HG03342 (cell line): ENCODE measurements around the gene OR2F2.

ENCODE experiments used
- ATAC-seq: cut with Tn5 transposase; IDR thresholded peaks from one replicate; pipeline ENCODE4 v1.9.1; 2021; ENCODE audit warnings: mild to moderate bottlenecking, moderate library complexity; ENCODE audit not compliant: unreplicated experiment

Gene OR2F2

DNA sequence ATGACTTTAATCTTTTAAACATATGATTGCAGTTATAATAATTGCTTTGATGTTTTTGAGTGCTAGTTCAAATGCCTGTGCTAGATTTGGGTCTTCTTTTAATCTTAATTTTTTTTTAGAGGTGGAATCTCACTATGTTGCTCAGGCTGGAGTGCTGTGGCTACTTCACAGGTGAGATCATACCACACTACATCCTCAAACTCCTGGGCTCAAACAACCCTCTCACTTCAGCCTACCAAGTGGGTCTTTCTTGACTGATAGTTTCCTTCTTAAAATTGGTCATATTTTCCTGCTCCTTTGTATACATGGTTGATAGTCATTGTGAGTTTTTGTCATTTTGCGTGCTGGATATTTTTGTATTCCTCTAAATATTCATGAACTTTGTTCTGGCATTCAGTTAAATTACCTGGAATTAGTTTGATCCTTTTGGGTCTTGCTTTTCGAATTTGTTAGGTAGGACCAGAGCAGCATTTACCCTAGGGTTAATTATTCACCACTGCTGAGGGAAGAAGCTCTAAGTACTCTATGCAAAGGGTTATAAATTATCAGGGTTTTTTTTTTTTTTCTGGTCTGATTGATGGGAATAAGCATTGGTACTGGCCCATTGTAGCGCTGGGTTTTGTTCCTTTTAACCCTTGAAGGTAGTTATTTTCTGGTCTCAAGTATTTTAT is 21.0 kb upstream of the OR2F2 start:
- ATAC-seq: no peak

DNA sequence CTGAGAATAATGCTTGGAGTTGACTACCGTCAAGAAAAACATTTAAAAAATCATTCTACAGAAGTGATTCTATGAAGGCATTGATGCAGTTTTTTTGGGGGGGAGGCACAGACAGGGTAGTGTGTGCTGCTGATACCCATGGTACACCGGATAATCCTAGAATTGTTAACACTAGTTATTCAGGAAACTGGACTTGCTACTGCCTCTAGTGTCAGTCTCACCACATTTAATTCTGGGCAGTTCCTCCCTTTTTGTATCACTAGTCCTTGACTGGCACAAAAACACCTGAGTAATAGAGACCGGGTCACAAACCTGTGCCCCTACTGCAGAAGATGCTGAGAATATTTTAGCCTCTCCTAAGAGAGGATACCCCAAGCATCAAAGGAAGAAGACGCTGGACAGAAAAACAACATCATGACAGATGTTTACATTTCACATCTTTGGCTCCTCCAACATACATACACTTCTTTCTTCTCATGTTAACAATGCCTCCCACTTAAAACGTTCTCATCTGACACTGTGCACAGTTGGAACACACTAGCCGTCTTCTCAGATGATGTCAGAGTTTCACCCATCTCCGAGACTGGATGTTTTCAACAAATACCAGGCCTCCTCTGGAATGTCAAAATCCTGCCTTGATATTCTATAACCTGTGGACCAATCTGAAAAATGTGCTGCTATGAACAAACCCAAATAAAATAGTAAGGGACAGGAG is 19.9 kb upstream of the OR2F2 start:
- ATAC-seq: no peak

DNA sequence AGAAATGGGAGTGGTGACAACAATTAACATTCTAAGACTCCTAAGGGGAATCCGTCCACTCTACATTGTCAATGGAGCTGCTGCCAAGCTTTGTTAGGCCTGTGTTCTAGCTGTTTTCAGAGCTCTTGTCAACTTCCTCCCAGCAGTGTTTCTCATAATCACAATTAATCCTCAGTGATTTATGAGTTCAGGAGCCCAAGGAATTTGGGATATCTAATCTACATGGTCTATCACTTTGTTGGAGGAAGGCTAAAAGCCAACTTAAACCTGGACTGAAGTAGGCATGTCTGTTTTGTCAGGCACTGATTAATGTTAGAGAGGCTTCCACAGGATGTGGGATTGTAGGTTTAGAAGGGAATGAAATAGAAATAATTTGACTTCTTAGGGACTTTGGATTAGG is 10.2 kb upstream of the OR2F2 start:
- no peak for ATAC-seq

DNA sequence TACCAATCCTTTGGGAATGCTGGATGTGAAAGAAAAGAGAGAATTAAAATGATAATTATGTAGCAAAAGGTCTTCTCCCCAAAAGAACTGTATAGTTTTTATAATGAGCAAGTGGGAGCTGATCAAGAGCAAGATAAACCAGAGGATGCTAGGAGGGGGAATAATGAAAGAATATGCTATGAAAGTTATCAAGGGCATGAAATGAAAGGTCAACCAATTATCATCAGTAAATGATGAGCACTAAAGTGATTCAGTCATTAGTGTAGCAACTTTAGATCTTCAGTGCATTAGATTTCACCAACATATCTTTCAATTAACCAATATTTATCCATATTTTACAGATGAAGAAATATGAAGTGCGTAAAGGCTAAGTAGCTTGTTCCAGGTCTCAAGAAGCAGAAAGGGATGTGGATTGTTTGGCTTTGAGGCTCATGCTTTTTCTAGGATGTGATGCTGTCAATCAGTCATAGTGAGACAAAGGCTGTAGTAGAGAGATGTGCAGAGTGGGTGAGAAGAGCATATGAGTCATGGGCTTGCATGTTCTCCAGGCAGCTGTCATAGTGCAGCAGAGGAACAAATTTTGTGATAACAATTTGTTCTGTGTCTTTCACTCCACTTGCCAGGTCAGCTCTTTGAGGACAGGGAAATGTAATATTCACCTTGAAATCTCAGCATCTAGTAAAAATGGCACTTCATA is 5.7 kb upstream of the OR2F2 start:
- ATAC-seq: peak; percentile 69

DNA sequence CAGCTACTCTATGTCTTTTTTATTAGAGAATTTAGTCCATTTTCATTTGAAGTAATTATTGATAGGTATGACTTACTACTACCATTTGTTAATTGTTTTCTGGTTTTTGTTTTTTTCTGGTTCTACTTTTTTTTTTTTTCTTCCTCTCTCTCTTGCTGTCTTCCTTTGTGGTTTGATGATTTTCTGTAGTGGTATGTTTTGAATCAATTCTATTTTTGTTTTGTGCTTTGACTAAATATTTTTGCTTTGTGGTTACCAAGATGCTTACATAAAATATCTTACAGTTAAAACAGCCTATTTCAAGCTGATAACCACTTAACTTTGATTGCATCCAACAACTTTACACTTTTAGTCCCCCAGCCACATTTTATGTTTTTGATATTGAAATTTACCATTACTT is 3.3 kb upstream of the OR2F2 start:
- no peak for ATAC-seq

DNA sequence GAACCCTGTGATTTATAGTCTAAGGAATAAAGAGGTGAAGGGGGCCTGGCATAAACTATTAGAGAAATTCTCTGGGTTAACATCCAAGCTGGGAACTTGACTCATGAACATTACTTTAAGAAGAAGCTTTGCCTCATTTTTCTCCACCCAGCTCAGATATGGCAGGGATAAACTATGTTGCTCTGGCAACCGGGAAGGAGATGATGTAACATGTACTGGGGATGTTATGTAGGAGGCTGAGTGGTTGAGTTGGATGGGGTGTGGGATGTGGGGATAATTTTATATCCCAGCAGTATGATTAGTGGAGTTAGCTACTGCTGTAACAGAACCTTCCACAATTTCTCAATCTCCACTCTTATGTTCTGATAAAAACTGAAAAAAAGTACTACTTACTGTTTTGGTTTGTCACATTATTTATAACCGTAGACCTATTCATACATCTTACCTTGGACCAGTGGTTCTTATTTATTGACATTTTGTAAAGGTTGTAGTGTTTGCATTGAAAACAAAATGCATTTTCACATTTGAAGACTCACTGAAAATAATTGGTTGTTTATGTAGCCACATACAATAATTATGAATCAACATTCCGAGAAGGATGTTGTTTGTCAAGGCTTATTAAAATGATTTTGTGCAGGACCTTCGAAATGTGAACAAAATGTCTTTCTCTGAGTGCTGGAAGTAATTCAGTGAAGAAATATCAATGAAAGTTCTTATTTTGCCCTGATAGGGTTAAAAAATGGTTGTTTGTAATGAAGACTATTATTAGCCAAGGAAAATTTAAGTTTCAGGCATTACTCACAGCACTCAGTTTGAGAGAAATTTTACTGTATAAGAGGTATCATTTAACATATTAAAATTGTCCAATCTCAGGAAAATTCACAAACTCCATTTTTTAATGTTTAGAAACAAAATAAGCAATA is 1.3 kb downstream of the OR2F2 start:
- ATAC-seq: no peak

DNA sequence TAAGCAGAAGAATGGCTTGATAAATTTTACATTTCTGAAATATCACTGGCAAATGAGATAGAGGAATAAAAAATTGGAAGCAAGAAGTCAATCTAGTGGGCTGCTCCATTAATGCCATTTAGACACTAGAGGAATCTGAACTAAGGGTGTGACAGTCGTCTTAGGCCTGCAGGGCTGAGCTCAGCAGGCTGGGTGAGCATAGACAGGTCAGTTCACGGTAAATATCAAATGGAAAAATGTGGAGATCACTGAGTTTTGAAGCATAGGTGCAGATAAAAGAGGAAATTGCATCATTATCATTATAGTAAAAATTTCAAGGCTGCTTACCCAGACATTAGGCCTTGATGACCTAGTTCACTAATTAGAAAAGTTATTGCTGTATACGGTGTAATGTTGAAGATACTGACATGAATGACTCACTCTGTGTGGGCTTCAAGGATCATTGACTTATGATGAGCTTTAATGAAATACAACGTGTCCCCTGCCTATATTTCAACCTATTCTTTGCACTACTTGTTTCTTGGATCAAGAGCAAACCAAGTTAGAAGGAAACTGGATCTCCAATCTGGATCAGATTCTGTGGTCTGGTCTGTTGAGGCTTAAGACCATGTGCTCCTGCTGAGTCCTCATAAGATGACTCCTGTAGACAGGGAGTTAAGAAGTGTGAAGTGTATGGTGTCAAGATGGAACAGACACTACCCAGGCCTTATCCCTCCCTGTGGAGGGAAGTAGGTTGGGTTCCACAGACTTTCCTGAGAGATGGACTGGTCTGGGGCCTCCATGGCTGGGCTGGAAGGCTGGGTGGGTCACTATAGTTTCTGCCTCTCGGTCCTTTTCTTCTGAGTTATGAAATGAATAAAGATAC is 3.6 kb downstream of the OR2F2 start:
- no peak for ATAC-seq

DNA sequence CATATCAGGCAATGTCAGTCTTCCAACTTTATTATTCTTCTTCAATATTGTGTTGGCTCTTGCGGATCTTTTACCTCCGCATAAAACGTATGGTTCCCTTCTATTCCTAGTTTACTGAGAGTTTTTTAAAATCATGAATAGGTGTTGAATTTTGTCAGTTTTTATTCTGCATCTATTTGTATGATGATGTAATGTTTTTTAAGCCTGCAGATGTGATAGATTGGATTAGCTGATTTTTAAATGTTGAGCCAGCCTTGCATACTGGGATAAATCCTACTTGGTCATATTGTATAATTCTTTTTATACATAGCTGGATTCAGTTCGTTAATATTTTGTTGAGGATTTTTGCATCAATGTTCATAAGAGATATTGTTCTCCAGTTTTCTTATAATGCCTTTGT is 10.4 kb downstream of the OR2F2 start:
- ATAC-seq: no peak

DNA sequence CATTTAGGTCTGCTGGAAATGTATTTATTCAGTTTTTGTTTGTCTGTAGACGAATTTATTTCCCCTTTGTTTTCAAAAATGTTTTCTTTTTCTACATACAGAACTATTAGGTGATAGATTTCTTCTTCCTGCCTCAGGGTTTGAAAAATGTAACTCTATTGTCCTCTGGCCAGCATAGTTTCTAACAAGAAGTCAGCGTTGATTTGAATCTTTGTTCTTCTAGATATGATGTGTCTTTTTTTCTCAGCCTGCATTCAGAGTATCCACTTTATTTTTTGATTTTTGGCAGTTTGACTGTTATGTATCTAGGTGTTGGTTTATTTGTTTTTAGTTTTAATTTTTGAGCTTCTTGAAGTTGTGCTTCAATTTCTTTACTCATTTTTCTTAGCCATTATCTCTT is 12.1 kb downstream of the OR2F2 start:
- ATAC-seq: no peak

DNA sequence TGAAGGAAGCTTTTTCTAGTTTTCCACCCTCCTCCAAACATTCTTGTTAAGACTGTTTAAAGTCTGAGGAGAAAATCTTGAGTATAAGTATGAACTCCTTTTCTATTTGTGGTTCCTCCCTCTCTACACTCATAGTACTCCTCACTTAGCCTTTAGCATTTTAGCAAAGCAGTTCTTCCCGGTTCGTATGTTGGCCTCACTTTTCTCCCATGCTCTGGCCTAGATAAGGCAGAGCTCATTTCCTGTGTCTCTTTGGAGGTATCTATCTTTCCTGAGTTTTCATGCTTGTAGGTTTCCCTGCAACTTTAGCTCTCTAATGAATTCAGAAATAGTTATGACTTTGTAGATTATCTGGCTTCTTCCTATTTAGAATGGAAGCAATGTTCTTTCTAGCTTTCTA is 13.7 kb downstream of the OR2F2 start:
- no peak for ATAC-seq

DNA sequence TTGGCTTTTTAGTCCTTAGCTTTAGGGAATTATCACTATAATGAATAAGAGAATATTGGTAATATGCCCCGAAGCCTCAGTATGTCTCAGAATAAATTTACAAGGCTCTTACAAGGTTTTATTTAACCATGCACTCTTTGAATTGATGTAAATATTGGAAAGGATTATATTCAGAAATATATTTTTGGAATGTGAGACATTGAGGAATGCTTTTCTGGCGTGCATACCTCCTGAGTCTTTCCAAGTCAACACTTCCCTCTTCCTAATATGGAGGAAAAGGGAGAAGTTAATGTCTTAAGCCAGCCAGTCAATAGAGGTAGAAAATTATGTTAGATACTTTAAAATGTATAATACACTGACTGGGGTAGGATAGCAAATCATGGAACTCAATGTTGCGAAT is 18.4 kb downstream of the OR2F2 start:
- no peak for ATAC-seq

DNA sequence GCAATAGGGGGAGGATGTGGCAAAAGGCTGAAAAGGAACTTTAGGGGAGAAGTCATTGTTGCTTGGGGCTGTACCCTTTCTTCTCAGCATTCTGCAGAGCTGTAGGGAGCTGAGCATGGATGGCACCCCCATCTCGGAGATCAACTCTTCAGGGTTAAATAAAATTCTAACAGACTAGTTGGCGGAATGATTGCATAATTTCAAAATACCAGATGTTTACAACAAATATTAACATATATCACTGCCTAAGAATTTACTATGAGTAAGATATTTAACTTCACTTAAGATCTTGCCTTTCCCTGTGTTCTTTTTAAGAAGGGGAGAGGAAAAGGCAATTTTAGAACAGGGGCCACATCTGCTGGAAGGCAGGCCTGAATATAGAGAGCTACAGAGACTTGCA is 19.1 kb downstream of the OR2F2 start:
- ATAC-seq: no peak

DNA sequence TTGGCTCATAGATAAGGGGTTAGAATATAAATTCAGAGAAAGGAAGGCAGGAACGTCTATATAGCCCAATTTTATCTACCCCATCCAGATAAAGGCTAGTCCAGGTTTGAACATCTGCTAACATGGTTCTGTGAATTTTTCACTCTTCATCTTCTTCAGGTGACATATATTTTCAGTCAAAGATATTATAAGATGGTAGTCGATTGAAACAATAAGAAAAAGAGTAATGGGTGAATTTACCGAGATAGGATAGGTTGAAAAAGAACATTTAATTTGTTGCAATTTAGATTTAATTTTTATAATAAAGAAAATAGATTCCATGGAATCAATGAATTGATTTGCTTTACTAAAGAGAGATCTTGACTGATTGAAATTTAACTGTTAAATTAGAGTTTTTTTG is 19.5 kb downstream of the OR2F2 start, which contains the start of gene OR2F1:
TSS of gene OR2F1 (plus strand) at position 301 of the 400 bp plus-strand sequence. CDS start 5,127 bp downstream, outside the sequence.
- ATAC-seq: no peak

DNA sequence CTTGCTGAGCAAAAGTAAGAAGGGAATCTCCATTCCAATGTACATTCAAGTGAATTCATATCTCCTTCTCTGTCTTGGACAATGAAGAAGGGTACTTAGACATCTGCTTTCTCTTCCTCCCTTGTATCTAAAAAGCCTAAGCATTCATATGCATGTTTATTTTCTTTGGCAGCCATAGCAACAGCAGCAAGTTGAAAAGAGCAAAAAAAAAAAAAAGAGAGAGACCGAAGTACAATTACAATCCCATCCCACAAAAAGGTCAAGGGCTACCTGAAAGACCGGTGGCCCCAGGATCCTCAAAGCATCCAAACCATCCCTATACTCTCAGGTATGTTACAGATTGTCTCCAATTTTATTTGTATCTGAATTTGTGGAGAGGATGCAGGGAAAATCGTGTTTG is 23.7 kb downstream of the OR2F2 start:
- ATAC-seq: no peak

DNA sequence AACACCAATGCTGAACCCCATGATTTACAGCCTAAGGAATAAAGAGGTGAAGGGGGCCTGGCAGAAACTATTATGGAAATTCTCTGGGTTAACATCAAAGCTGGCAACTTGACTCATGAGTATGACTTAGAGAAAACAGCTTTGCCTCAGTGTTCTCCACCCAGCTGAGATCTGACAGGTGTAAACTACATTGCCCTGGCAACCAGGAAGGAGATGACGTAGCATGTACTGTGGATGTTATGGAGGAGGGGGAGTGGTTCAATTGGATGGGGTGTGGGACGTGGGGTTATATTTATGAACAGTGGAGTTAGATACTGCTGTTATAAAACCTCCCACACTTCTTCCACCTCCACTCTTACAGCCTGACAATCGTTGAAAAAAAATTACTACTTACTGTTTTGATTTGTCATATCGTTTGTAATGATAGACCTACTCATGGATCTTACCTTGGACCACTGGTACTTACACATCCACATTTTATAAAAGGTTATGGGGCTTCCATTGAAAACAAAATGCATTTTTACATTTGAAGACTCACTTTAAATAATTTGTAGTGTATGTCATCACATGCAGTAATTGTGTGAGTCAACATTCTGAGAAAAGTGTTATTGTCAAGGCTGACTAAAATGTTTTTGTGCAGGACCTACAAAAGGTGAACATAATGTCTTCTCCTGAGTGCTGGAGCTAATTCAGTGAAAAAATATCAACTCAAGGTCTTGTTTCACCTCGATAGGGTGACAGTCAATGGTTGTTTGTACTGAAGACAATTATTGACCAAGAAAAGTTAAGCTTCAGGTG is 26.0 kb downstream of the OR2F2 start:
- ATAC-seq: no peak

DNA sequence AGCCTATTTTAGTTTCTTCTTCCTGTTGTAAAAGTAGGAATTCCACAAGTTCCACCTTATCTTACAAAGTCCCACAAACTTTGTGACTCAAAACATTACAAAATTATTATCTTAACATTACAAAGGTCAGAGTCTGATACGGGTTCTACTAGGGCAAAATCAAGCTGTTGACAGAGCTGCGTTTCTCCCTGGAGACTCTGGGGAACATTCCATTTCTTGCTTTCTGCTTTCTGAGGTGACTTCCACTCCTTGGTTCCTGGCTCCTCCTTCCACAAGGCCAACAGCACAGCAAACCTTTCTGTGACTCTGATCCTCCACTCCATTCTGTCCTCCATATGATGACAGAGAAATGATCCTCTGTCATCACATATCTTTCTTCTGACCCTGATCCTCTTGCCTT is 30.2 kb downstream of the OR2F2 start:
- ATAC-seq: no peak

DNA sequence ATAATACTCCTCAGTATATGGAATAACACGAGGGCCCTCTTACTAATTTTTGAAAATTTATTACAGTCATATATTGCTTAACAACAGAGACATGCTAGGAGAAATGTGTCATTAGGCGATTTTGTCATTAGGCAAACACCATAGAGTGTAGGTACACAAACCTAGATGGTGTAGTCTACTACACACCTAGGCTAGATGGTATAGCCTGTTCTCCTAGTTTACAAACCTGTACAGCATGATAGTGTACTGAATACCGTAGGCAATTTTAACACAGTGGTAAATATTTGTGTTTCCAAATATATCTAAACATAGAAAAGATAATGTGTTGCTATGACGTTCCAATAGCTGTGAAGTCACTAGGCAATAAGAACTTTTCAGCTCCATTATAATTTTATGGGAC is 32.4 kb downstream of the OR2F2 start:
- ATAC-seq: no peak

DNA sequence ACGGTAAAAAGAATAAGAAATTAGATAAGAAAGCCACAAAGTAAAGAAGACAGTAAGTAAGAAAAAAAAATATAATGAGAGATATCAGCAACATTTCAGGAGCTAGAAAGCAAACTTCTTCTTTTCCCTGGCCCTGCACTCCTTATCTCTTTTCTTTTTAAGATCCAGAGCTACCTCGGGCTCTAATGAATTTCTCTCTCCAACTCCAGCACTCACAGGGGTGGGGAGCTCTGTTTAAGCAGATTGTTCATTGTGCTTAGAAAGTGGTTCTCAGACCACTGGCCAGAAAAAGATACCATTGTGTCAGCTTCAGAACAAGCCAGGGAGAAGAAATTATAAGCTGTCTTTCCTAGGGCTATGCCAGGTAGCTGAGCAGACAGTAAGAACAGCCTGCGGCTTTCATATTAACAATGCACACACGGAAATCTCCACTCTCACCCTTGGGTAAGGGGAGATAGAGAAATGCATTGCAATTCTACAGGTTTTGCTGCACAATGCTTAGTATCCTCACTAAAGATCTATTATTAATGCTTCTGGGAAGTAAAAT is 38.9 kb downstream of the OR2F2 start:
- ATAC-seq: no peak

DNA sequence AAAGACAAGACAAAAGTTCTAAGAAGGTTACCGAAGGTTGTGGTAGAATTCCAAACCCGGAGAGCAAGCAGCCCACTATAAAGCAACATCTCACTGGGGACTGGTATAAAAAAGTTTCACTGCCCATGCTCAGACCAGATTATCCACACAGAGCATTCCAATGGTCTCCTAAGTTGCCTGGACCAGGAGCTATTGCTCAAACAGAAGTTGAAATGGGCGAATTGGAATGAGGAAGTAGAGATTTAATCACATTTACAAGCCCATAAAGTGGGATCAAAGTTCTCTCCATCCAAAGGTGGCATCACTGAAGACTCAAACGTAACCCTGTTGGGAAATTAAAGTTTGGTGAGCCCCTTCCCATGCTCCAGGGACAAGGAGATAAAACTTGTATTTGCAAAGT is 39.4 kb downstream of the OR2F2 start:
- ATAC-seq: no peak
